H1 (cell line): ENCODE measurements around the gene TBC1D17. TPM values are rescaled to one million over a fixed set of nuclear protein-coding genes. Genes with fewer than 3 reads are reported as not detected.

ENCODE experiments used
- CHD2 ChIP-seq: IDR thresholded peaks from 2 replicates; pipeline ENCODE4 v1.6.1; 2012; ENCODE audit warnings: low read length, improper control_type of control experiment
- CHD7 ChIP-seq: fragments of 300-600 bp; sonication (generic); IDR thresholded peaks from 2 replicates; pipeline ENCODE4 v1.7.1; 2012; ENCODE audit warnings: low read length, moderate library complexity, mild to moderate bottlenecking, inconsistent platforms; ENCODE audit not compliant: insufficient replicate concordance
- CREB1 ChIP-seq: IDR thresholded peaks from 2 replicates; pipeline ENCODE4 v1.6.1; 2012; ENCODE audit warnings: inconsistent platforms
- JUN ChIP-seq: IDR thresholded peaks from 2 replicates; pipeline ENCODE4 v1.6.1; 2011; ENCODE audit warnings: low read depth, mild to moderate bottlenecking, improper control_type of control experiment, low read length
- KDM1A ChIP-seq: fragments of 200-600, 300-600 bp; sonication (generic); IDR thresholded peaks from 2 replicates; pipeline ENCODE4 v1.7.1; 2016; ENCODE audit warnings: mild to moderate bottlenecking, low read length, borderline replicate concordance
- RAD21 ChIP-seq, 2 experiments: IDR thresholded peaks in 1 of 2; conservative IDR thresholded peaks in 1 of 2; 2 replicates each; pipeline ENCODE4 v1.6.1; 2011; ENCODE audit warnings: low read depth in 2 of 2, low read length in 2 of 2, improper control_type of control experiment in 1 of 2, inconsistent platforms in 1 of 2, mild to moderate bottlenecking in 1 of 2, moderate library complexity in 1 of 2
- RFX5 ChIP-seq: IDR thresholded peaks from 2 replicates; pipeline ENCODE4 v1.6.1; 2011; ENCODE audit warnings: low read depth, low read length, improper control_type of control experiment, borderline replicate concordance
- SIN3A ChIP-seq, 2 experiments: IDR thresholded peaks in 1 of 2; conservative IDR thresholded peaks in 1 of 2; 2 replicates each; pipeline ENCODE4 v1.6.1; 2011 to 2012; ENCODE audit warnings: low read length in 2 of 2, improper control_type of control experiment in 1 of 2, low read depth in 1 of 2, mild to moderate bottlenecking in 1 of 2
- SIRT6 ChIP-seq: IDR thresholded peaks from one replicate; pipeline ENCODE4 v1.7.1; 2012; ENCODE audit warnings: low read length, inconsistent platforms
- SIX5 ChIP-seq: IDR thresholded peaks from 2 replicates; pipeline ENCODE4 v1.6.1; 2011; ENCODE audit warnings: mild to moderate bottlenecking, low read depth, low read length
- polyA plus RNA-seq, 7 experiments: library from polyadenylated mRNA; depleted of rRNA in 3 of 7; stranded (reverse) in 5 of 7; unstranded in 2 of 7; fragments of >200 nt in 5 of 7; fragments of 200-250 nt in 2 of 7; gene quantifications; 1 replicate in 5 of 7; 2 replicates in 1 of 7; 4 replicates in 1 of 7; pipeline versions ENCODE4 v1.2.1 to v1.2.3, GENCODE V29; 2011 to 2013; ENCODE audit warnings: missing spikeins in 2 of 7, mixed read lengths in 2 of 7
- total RNA-seq: library from RNA; stranded (reverse); fragmentation: NEBNext Ultra II Directional; extraction: Animal tissue kit (Norgen Biotek cat#: 25700); gene quantifications from 2 replicates; pipeline ENCODE4 v1.2.1, GENCODE V29; 2021

The TBC1D17 gene
- total and polyA plus RNA-seq, 2 of the 8 experiments (the other 6 are each of a cell fraction or from before 2014, with no cell fraction given): 30.3 to 44.9 TPM

- TF ChIP-seq RAD21 (IDR thresholded peaks at IDR 0.05 in 1 of 2, conservative IDR thresholded peaks at IDR 0.05 in 1 of 2; ENCODE audit: low read depth in 2 of 2, low read length in 2 of 2) (peak; percentile 18 to 45; a peak in 3 of 4 replicates), RFX5 (no peak), JUN (no peak), SIRT6 (no peak), CREB1 (peak; percentile 82), CHD2 (peak; percentile 70), CHD7 (no peak), SIN3A (conservative IDR thresholded peaks at IDR 0.05 in 1 of 2, IDR thresholded peaks at IDR 0.05 in 1 of 2; ENCODE audit: low read depth in 1 of 2, low read length in 2 of 2) (peak; percentile 41 to 81; a peak in 3 of 4 replicates), KDM1A (no peak), SIX5 (no peak)
Observed at GRCh38 chr19:49889687-49890348, 12.3 kb downstream of the TBC1D17 start (continued).
